MG63 (cell line): ENCODE measurements around the gene PNPLA2. TPM values are rescaled to one million over a fixed set of nuclear protein-coding genes. Genes with fewer than 3 reads are reported as not detected.

ENCODE experiments used
- DNase-seq: peaks from one replicate; pipeline ENCODE4 v3.0.0-alpha.2; 2020
- H3K27me3 ChIP-seq: fragments of 250-450 bp; sonication (Bioruptor Pico); 2 replicates; pipeline ENCODE4 v1.5.1; 2020; ENCODE audit warnings: mild to moderate bottlenecking, moderate library complexity
- H3K36me3 ChIP-seq: fragments of 250-450 bp; sonication (Bioruptor Pico); 2 replicates; pipeline ENCODE4 v1.5.1; 2020; ENCODE audit warnings: mild to moderate bottlenecking, moderate library complexity
- H3K4me3 ChIP-seq: fragments of 250-450 bp; sonication (Bioruptor Pico); 2 replicates; pipeline ENCODE4 v1.5.1; 2020; ENCODE audit warnings: mild to moderate bottlenecking, moderate library complexity
- H3K9me3 ChIP-seq: fragments of 250-450 bp; sonication (Bioruptor Pico); 2 replicates; pipeline ENCODE4 v1.5.1; 2020; ENCODE audit warnings: mild to moderate bottlenecking, moderate library complexity
- total RNA-seq: library from RNA; depleted of rRNA; stranded (reverse); fragments of >200 nt; shearing (Covaris generic); gene quantifications from 2 replicates; pipeline ENCODE4 v1.2.3, GENCODE V29; 2014; ENCODE audit warnings: low replicate concordance

The PNPLA2 gene
- total RNA-seq, 1 experiment from 2014 or later: 12.4 TPM

GRCh38 chr11:794013-794765 lies 24.5 kb upstream of the PNPLA2 start:
- Histone ChIP-seq H3K4me3 (no peak overlapping the region), H3K9me3 (no peaks in the 10 kb centered on the region), H3K36me3 (peaks cover 37% of the 10 kb centered on the region), H3K27me3 (no peaks in the 10 kb centered on the region)
- DNase-seq: no peak

- H3K4me3 ChIP-seq: peak overlapping the region; percentile 99
- DNase-seq: no peak
- H3K36me3 ChIP-seq: peaks cover 42% of the 10 kb centered on the region
- H3K9me3 ChIP-seq: no peaks in the 10 kb centered on the region
- no peaks in the 10 kb centered on the region for H3K27me3 ChIP-seq
Observed at GRCh38 chr11:794766-795633, 23.7 kb upstream of the PNPLA2 start.

DNA sequence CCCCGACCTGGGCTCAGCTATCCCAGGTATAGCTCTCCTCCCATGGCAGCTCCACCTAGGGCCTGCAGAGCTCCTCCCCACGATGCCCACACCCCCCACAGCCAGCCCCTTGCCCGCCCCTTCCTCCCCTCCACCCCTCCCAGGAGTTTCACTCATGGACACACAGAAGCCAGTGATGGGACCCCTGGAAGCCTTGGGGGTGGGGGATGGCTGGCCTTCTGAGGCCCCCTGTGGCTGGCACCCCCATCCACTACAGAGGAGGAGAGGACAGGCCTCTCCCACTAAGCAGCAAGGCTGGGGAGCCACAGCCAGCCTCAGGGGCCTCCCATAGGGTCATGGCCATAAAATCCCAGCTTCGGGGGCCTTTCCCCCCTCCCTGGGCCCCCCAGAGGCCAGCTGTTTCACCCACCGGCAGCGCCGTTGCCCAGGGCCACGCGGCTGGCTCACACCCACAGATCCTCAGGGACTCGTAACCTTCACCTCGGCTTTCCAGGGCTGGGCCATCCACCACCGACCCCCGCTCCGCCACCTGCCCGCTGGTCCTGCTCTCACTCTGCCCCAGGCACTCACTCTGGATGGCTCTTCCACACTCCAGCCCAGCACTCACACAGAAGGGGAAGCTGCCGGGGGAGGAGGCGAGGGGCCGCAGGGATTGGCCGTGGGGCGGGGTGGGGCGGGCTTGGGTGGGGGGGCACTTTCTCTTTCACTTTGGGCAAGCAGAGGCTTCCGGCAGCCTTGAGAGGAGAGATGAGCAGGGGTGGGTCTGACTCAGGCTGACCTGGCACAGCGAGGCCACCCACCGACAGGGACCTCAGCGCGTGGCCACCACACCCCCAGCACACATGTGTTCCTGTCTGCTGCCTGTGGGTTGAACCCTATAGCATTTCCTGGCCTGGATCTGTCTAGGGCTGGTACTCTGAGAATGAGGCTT lies 22.8 kb upstream of the PNPLA2 start:
- Histone ChIP-seq H3K36me3 (peaks cover 45% of the 10 kb centered on the region), H3K4me3 (peak overlapping the region; percentile 99), H3K9me3 (no peaks in the 10 kb centered on the region), H3K27me3 (no peaks in the 10 kb centered on the region)
- peak; percentile 94 for DNase-seq

- Histone ChIP-seq H3K4me3 (peak overlapping the region; percentile 99), H3K9me3 (no peaks in the 10 kb centered on the region), H3K36me3 (peaks cover 41% of the 10 kb centered on the region), H3K27me3 (no peaks in the 10 kb centered on the region)
- no peak for DNase-seq
Observed at GRCh38 chr11:796565-797295, 22.0 kb upstream of the PNPLA2 start.

DNA sequence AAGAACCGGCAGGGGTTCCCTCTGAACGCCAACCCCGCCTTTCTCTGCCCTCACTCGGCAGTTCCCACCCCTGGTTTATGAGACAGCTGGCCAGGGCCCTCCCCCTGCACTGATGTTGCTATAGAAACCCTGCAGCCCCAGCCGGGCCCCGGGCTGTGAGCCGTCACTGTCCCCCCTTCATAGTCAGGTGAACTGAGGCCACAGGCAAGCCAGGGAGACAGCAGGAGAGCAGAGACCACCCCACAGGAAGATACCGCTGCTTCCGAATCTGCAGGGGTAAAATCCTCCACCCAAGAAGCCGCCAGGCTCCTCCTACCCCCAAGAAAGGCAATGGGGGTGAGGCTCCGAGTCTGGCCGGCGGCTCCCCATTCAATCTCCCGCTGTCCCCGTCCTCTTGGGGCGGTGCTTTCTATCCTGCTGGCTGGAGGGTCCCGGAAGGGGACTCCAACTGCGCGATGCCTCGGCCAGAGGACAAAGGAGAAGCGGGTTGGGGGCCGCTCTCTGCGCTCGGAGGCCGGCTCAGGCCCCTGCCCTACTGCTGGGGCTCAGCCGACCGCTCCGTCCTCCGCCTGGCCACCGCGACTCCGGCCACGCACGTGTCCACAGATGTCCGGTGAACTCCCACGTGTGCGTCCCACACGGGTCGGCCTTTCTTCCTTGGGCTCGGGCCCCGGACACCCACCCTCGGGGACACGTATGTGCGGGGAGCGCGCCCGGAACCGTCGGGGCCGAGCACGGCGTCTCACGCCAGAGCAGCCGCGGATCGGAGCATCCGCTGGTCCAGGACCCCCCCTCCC lies 21.2 kb upstream of the PNPLA2 start:
- Histone ChIP-seq H3K4me3 (peak overlapping the region; percentile 99), H3K27me3 (no peaks in the 10 kb centered on the region), H3K36me3 (peaks cover 39% of the 10 kb centered on the region), H3K9me3 (no peaks in the 10 kb centered on the region)
- peak; percentile 82 for DNase-seq

DNA sequence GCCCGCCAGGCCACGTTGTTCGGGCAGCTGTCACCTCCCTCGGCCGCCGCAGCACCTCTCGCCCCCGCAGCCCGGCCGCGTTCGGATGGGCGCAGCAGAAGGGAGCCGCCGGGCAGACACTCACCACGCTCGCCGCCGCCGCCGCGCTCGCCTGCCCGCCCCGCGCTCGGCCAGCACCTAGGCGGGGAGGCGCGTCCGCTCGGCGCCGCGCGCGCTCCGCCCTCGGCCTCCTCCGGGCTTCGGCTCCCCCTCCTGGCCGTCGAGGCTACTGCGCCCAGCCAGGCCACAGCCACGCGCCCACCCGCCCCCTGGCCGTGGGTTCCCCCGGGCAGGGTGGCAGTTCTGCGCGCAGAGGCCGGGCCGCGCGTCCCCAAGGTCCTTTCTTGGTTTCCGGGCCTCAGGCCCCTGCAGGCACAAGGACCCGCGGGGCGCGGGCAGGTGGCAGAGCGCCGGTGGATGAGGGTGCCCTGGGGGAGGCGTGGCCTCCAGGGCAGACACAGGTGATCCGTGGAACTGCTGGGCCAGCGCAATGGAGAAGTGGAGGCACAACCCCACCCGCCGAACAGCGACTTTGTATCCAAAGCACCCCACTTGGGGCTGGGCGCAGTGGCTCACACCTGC lies 20.5 kb upstream of the PNPLA2 start, which contains the start of gene SLC25A22:
Gene SLC25A22 (minus strand): TSS at position 189 of the 621 bp plus-strand sequence. CDS start 3,275 bp downstream, outside the sequence.
- H3K27me3 ChIP-seq: no peaks in the 10 kb centered on the region
- H3K4me3 ChIP-seq: peak within 1 kb of the TSS; percentile 99
- peaks cover 41% of the 10 kb centered on the region for H3K36me3 ChIP-seq
- no peaks in the 10 kb centered on the region for H3K9me3 ChIP-seq
- peak; percentile 84 for DNase-seq

GRCh38 chr11:799641-800316 lies 18.9 kb upstream of the PNPLA2 start:
- DNase-seq: no peak
- Histone ChIP-seq H3K4me3 (no peak overlapping the region), H3K27me3 (no peaks in the 10 kb centered on the region), H3K36me3 (peaks cover 32% of the 10 kb centered on the region), H3K9me3 (no peaks in the 10 kb centered on the region)

- no peak for DNase-seq
- Histone ChIP-seq H3K27me3 (no peaks in the 10 kb centered on the region), H3K4me3 (no peak overlapping the region), H3K36me3 (peaks cover 33% of the 10 kb centered on the region), H3K9me3 (no peaks in the 10 kb centered on the region)
Observed at GRCh38 chr11:800473-800872, 18.2 kb upstream of the PNPLA2 start.

DNA sequence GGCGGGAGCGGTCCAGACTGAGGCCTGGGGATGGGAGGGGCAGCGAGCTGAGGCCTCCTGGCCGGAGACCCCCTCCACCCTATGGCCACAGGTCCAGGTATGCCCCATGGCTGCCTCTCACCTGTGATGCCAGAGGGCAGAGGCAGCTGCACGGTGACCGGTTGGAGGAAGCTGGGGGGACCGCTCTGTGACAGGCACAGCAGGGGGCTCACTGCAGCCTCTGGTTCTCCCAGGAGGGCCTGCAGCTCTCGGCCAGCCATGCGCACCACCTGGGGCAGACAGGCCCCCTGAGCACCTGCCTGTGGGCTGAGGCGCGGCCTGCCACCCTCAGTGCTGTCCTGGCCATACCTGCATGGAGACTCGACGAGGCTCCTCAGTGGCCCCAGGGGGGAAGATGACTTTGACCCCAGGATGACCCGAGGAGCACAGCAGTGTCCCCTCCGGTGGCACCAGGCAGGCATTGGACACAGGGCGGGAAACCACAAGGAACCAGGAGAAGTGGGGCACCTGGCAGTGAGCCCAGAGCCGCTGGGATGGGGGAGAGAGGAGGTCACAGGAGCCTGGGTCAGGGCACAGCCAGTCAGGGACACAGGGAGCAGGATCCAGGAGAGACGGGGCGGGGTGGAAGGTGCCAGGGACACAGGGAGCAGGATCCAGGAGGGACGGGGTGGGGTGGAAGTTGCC lies 17.5 kb upstream of the PNPLA2 start:
- Histone ChIP-seq H3K36me3 (peaks cover 36% of the 10 kb centered on the region), H3K9me3 (no peaks in the 10 kb centered on the region), H3K4me3 (no peak overlapping the region), H3K27me3 (no peaks in the 10 kb centered on the region)
- DNase-seq: no peak

GRCh38 chr11:802018-802617 lies 16.6 kb upstream of the PNPLA2 start:
- no peak for DNase-seq
- Histone ChIP-seq H3K4me3 (no peak overlapping the region), H3K36me3 (peaks cover 36% of the 10 kb centered on the region), H3K27me3 (no peaks in the 10 kb centered on the region), H3K9me3 (no peaks in the 10 kb centered on the region)

DNA sequence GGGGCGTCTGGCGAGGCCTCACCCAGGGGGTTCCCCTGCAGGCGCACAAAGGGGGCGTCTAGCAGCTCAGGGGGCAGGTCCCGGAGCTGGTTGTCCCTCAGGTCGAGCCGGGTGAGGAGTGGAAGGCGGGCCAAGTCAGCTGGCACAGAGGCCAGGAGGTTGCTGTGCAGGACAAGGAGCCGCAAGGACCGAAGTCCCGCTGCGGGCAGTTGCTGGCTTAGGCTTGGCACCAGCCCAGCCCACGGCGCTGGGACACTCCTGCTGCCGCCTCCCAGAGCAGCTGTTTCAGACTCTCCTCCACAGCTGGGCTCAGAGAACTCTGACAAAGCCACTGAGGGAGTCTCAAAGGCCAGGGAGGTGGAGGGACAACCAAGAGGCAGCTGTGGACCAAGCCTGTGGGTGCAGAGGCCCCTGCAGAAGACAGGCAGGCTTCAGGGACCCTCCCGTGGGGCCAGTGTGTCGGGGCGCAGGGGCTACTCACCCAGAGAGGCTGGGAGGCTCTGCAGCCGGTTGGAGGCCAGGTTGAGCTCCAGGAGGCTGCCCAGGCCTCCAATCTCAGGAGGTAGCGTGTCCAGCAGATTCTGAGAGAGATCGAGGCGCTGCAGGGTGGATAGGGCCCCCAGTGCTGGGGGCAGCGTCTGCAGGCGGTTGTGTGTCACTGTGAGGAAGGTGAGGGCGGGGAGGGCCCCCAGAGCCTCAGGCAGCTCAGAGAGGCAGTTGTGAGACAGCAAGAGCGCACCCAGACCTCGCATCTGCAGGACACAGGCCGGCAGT lies 15.8 kb upstream of the PNPLA2 start:
- no peak overlapping the region for H3K4me3 ChIP-seq
- H3K36me3 ChIP-seq: peaks cover 36% of the 10 kb centered on the region
- H3K27me3 ChIP-seq: no peaks in the 10 kb centered on the region

GRCh38 chr11:803467-803742 lies 15.3 kb upstream of the PNPLA2 start:
- Histone ChIP-seq H3K4me3 (no peak overlapping the region), H3K27me3 (no peaks in the 10 kb centered on the region), H3K36me3 (peaks cover 36% of the 10 kb centered on the region), H3K9me3 (no peaks in the 10 kb centered on the region)
- DNase-seq: no peak

More for the DNA sequence above, 15.8 kb upstream of the PNPLA2 start:
- no peak for DNase-seq
- no peaks in the 10 kb centered on the region for H3K9me3 ChIP-seq
